HG03108 (cell line): ENCODE results near the gene CENPP.
"Not testable (repeated sequence)": the region's sequence is repeated elsewhere in the genome, so short reads cannot be mapped to it uniquely, and the experiment has no call there.

Source experiments
- ATAC-seq: cut with Tn5 transposase; IDR thresholded peaks from one replicate; pipeline ENCODE4 v1.9.1; 2021; ENCODE audit warnings: moderate library complexity; ENCODE audit not compliant: unreplicated experiment

CENPP gene

DNA sequence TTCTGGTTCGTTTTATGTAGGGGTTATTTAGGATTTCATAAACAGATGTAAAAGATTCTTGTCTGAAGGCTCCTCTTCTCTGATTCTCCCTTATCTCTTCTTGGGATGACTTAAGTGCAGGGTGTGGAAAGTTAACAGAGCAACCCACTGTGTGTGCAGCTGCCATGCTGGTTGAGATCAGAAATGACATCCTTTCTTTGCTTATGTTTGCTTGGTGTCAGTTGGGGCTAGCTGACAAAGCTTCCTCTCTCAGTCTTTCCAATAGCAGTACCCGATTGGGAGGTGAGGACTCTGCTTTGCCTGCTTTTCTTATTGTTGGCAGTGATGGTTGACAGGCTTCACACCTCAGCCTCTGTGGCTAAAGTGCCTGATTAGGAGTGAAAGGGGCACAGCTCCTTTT lies 52.1 kb downstream of the CENPP start:
- no peak for ATAC-seq

DNA sequence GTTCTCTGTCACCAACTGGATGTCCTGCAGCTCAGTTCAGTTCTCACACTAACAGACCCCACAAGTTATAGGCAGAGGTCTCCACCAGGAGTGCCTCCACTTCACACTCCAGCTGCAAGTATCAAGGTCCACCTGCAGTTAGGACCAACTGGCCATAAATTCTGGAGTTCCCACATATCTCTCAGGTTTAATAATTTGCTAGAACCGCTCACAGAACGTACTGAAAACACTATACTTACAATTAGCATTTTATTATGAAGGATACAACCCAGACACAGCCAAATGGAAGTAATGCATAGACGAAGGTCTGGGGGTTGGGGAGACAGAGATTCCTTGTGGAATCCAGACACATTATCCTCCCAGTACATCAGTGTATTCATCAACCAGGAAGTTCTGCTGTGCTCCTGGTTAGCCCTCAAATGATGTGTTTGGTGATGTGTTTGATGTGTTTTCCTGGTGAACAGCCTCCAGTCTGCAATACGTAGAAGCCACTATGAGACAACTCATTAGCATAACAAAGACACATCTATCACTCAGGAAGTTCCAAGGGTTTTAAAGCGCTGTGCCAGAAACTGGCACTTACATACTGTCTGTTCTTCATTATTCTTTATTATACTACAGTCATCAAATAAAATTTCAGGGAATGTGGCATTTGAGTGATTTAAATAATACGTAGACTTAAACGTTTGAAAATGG lies 53.3 kb downstream of the CENPP start:
- ATAC-seq: no peak

GRCh38 chr9:92380603-92381002 lies 54.9 kb downstream of the CENPP start:
- no peak for ATAC-seq

DNA sequence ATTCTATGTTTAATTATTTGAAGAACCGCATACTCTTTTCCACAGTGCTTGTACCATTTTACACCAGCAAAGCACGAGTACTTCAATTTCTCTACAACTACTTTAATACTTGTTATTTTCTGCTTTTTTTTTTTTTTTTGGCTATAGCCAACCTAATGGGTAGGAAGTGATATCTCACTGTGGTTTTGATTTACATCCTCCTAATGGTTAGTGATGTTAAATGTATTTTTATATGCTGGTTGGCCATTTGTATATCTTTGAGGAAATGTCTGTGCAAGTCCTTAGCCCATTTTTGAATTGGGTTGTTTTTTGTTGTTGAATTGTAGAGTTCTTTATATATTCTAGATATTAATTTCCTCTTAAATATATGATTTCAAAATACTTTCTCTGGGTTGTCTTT lies 56.0 kb downstream of the CENPP start:
- ATAC-seq: no peak

- no peak for ATAC-seq
Measured at GRCh38 chr9:92384375-92384774, 58.6 kb downstream of the CENPP start.

DNA sequence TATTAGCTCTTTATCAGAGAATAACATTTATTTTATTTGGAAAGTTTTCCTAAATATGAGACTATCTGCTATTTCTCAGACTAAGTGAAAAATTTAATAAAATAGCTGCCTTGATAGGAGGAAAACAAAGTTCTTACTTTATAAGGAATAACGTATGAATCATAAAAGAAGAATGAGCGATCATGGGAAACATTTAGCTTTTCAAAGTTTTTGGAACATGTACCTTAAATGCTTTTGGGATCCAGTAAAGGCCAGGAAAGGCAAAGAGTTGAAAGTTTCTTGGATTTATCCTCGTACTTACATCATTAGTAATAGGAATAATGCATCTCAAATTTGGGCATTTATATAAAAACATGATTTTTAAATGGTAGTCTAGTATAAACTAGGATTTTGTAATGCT lies 59.2 kb downstream of the CENPP start:
- no peak for ATAC-seq

GRCh38 chr9:92385477-92385876 lies 59.7 kb downstream of the CENPP start:
- ATAC-seq: no peak

GRCh38 chr9:92385953-92386352 lies 60.2 kb downstream of the CENPP start:
- no peak for ATAC-seq

- no peak for ATAC-seq
Measured at GRCh38 chr9:92392690-92393089, 66.9 kb downstream of the CENPP start.

DNA sequence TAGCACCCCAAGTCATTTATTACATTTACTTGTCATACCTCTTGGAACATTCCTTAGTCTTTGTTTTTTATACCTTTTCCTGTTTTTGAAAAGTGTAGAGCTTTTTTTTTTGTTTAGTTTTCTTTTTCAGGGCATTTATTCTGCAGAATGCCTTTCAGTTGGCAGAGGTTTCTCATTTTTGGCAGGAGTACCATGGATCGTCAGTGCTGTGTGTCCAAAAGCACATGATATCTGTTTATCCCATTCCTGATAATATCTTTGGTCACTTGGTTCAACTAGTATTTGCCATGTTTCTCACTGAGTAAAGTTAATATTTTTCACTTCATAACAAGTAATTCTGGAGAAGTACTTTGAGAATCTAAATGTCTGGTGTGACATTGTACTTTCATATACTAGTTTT lies 67.9 kb downstream of the CENPP start:
- no peak for ATAC-seq

- no peak for ATAC-seq
Measured at GRCh38 chr9:92395617-92396016, 69.9 kb downstream of the CENPP start.

DNA sequence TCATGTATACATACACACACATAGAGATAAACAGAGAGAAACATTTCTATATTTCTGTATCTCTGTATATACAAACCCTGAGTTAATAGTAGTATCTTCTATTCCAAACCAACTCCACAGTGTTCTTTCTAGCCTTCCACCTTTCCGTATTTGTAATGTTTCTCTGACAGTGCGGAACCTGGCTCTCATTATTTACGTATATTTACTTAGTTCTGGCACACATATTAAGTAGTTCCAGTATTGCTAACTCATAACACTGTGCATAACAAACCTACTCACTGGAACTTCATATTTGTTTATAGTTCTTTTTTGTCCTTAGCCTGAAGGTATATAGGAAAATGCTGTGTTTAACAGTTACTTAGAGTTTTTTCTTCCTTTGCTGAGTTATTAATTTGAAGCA lies 72.1 kb downstream of the CENPP start:
- no peak for ATAC-seq

- no peak for ATAC-seq
Measured at GRCh38 chr9:92402360-92402759, 76.6 kb downstream of the CENPP start.

GRCh38 chr9:92402826-92403745 lies 77.3 kb downstream of the CENPP start:
- ATAC-seq: no peak

GRCh38 chr9:92404042-92404836 lies 78.5 kb downstream of the CENPP start, which contains the start of gene OGN:
Gene OGN (minus strand): TSS chr9:92404578. CDS start chr9:92403407, 1,171 bp downstream.
- ATAC-seq: no peak

- no peak for ATAC-seq
Measured at GRCh38 chr9:92405818-92406217, 80.1 kb downstream of the CENPP start.

GRCh38 chr9:92406477-92406876 lies 80.7 kb downstream of the CENPP start:
- peak; percentile 75 for ATAC-seq

DNA sequence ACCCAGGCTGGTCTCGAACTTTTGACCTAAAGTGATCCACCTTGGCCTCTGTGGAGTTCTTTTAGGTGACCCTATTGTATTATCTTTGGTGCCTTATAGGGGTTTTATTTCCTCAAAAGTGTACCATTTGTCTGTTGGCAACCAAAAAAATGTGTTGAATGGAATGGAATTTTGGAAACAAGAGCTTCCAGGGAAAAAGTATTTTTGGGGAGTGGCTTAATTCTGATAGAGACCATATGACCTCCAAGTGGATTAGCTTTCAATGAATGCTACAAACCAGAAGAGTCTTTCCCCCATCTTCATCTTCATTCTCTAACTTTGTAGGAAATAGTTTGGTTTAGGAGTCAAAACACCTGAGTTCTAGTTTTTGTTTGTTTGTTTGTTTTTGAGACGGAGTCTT lies 82.1 kb downstream of the CENPP start:
- ATAC-seq: no peak

GRCh38 chr9:92408747-92409478 lies 83.2 kb downstream of the CENPP start:
- no peak for ATAC-seq

- not testable (repeated sequence) for ATAC-seq
Measured at GRCh38 chr9:92411157-92411556, 85.4 kb downstream of the CENPP start.

DNA sequence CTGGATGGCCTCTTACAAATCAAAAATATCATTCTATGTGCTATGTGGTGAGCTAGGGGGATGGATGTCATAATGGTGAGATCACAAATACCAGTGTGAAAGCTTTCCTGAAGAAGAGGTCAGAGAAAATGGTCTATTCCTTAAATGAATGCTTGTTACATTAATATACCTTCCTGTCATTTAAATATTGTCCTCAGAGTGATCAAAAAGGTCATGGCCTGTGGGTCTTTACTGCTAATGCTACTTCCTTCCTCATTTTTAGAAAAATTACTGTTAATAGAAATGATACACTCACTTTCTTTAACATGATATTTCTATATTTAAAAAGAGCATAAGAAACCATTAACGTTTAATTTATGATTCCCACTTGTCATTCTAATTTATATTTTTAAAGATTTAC lies 88.8 kb downstream of the CENPP start:
- no peak for ATAC-seq
